Heart left ventricle (tissue), 16 donors: Measurements from ENCODE around the gene FCMR. TPM values are rescaled to one million over a fixed set of nuclear protein-coding genes. Genes with fewer than 3 reads are reported as not detected.

Experiments
- ATAC-seq, 4 donors: fragments of 200-7000 bp; cut with Tn5 transposase; one replicate each; pipeline ENCODE4 v1.9.1; 2020 to 2022; ENCODE audit warnings: moderate library complexity in 4 of 4, mild to moderate bottlenecking in 3 of 4, moderate number of reproducible peaks in 1 of 4
- DNase-seq, 5 donors: peaks; one replicate each; pipeline ENCODE4 v3.0.0-alpha.2; 2020
- H3K27ac ChIP-seq, 12 donors: fragments of 200-600 bp; sonication (generic) in 4 of 12; one replicate each; pipeline versions ENCODE4 v1.5.0 to v1.8.0; 2016 to 2022; ENCODE audit warnings: mild to moderate bottlenecking in 2 of 12
- H3K27me3 ChIP-seq, 9 donors: fragments of 200-600 bp; sonication (generic) in 2 of 9; one replicate each; pipeline versions ENCODE4 v1.5.1 to v1.8.0; 2016 to 2022; ENCODE audit warnings: mild to moderate bottlenecking in 3 of 9
- H3K36me3 ChIP-seq, 9 donors: fragments of 200-600 bp; sonication (generic) in 2 of 9; one replicate each; pipeline versions ENCODE4 v1.5.0 to v1.8.0; 2018 to 2022; ENCODE audit warnings: mild to moderate bottlenecking in 2 of 9
- H3K4me1 ChIP-seq, 12 donors: fragments of 200-600 bp; sonication (generic) in 4 of 12; one replicate each; pipeline versions ENCODE4 v1.5.0 to v1.8.0; 2016 to 2022; ENCODE audit warnings: mild to moderate bottlenecking in 3 of 12
- H3K4me3 ChIP-seq, 12 donors: fragments of 200-600 bp; sonication (generic) in 4 of 12; one replicate each; pipeline versions ENCODE4 v1.5.0 to v1.8.0; 2017 to 2022; ENCODE audit warnings: mild to moderate bottlenecking in 9 of 12, moderate library complexity in 4 of 12
- H3K9me3 ChIP-seq, 12 donors: fragments of 200-600 bp; sonication (generic) in 4 of 12; one replicate each; pipeline versions ENCODE4 v1.5.0 to v1.8.0; 2016 to 2022; ENCODE audit warnings: mild to moderate bottlenecking in 1 of 12
- POLR2A ChIP-seq, 2 donors: fragments of 450-650 bp; IDR thresholded peaks; one replicate each; pipeline ENCODE4 v1.6.1; 2017; ENCODE audit warnings: antibody characterized with exemption in 2 of 2, mild to moderate bottlenecking in 2 of 2, moderate library complexity in 2 of 2
- WGBS, 4 donors: extraction: QIAGEN DNeasy Blood & Tissue Kit in 2 of 4; methylation state at CpG; one replicate each; pipeline versions ENCODE4 v1.1.5 to v1.1.7; 2013 to 2018; 5-methylcytosine and 5-hydroxymethylcytosine counted together
- intact Hi-C, 10 donors: fragments of 100-400 bp; cut with DNase I; formaldehyde crosslinking; loops; one replicate each; pipeline versions ENCODE4 v1.11.1 to v1.14.2; 2022
- polyA plus RNA-seq, 2 donors: library from polyadenylated mRNA; stranded (reverse); fragments of 200-250 nt; gene quantifications; one replicate each; pipeline ENCODE4 v1.2.3, GENCODE V29; 2013
- total RNA-seq, 9 donors: library from RNA; depleted of rRNA in 2 of 9; stranded (reverse); fragments of >200 nt in 2 of 9; fragmentation: NEBNext Ultra II Directional in 3 of 9; extraction: Animal tissue kit (Norgen Biotek cat#: 25700) in 3 of 9; gene quantifications; one replicate each; pipeline versions ENCODE4 v1.1.0 to v1.2.4, GENCODE V29; 2016 to 2023
- TF ChIP-seq, protein P1 (sequence below), 12 donors: fragments of 200-600 bp; sonication (generic) in 4 of 12; IDR thresholded peaks; one replicate each; pipeline versions ENCODE4 v1.5.0 to v1.8.0; 2018 to 2022; ENCODE audit warnings: antibody characterized with exemption in 12 of 12, mild to moderate bottlenecking in 5 of 12
- donor health status: ischemic (EF 13 %, LVEDD 7.1; RV severe dilation, severe dysfunction).
- donor health status: healthy with polysubstance abuse.
- donor health status: DM: no; HTN: yes; CAD: no.
- donor health status: DM: no; HTN: no; CAD: no.
- donor health status: ischemic (EF 25% LVEDD 6.9; RV normal size, moderate dysfunction).
- donor health status: ischemic (EF 25% LVEDD 5.7; RV mildly dilated, moderate dysfunction).
- donor health status: healthy.
- donor health status: DM: yes; HTN: yes; CAD: no.
- donor health status: ischemic (EF 35%, LVEDD 5.7; RV mildly dilated, moderate dysfunction).
- donor health status: nonischemic (EF 11% LVEDD 7.7; RV severe dilation, severe dysfunction).
- donor health status: DM: yes; HTN: yes; CAD: no.
- donor health status: PGD.
- donor health status: ischemic (EF 29% LVEDD 5.4; RV normal size, mild dysfunction).
- donor health status: nonischemic (EF 23%, LVEDD 6.1; RV moderate dilation, normal function).

FCMR gene
- total and polyA plus RNA-seq, 11 donors, result 0.99 to 16.3 (median 3.2) TPM

DNA sequence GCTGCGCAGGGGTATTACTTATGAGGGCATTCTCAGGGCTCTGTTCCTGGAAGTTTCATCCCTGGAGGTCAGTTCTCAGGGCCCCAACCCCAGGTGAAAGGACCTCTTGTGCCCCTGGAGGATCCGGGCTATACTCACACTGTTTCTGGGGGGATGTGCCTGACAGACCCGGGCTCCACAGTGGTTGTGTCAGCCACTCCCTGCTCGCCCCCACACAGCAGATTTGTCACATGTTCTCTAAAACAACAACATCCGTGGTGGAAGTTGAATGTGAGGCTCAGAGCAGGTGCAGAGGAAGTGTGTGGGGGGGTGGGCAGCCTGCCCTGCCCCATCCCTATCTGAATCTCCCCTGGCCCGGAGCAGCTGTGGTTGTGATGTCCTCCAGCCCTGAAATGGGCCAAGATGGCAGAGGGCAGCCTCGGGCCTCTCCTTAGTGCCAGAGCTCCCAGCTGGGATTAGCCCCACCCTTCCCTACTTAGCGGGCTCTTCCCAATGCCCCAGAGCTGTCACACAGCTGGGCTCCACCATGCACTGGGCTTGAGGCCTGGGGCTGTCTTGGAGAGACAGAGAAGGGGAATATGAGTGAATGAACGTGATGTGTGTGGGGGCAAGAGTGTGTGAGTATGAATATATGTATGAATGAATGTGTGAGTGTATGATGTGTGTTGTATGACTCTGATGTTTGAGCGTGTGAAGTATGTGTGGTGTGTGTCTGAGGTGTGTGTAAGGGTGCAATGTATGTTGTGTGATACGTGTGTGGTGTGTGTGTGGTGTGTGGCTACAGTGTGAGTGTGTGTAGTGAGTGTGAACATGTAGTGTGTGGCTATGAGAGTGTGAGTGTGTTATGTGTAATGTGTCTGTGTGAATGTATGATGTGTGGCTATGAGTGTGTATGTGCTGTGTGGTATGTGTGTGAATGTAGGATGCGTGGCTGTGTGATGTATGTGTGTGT lies 1.5 kb upstream of the FCMR start:
- H3K9me3 ChIP-seq, result no peaks in the 10 kb centered on the region
- H3K27ac ChIP-seq, result peak overlapping the region in 2 of 12 donors; percentile 48 to 84
- intact Hi-C loops, result no loop called here
- H3K36me3 ChIP-seq, result no peaks in the 10 kb centered on the region
- H3K4me1 ChIP-seq, result peaks cover 0 to 46% (median 1%) of the 10 kb centered on the region in 12 donors
- TF ChIP-seq POLR2A (IDR thresholded peaks at IDR 0.05), result no peak
- TF ChIP-seq, protein P1, sequence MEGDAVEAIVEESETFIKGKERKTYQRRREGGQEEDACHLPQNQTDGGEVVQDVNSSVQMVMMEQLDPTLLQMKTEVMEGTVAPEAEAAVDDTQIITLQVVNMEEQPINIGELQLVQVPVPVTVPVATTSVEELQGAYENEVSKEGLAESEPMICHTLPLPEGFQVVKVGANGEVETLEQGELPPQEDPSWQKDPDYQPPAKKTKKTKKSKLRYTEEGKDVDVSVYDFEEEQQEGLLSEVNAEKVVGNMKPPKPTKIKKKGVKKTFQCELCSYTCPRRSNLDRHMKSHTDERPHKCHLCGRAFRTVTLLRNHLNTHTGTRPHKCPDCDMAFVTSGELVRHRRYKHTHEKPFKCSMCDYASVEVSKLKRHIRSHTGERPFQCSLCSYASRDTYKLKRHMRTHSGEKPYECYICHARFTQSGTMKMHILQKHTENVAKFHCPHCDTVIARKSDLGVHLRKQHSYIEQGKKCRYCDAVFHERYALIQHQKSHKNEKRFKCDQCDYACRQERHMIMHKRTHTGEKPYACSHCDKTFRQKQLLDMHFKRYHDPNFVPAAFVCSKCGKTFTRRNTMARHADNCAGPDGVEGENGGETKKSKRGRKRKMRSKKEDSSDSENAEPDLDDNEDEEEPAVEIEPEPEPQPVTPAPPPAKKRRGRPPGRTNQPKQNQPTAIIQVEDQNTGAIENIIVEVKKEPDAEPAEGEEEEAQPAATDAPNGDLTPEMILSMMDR (IDR thresholded peaks at IDR 0.05), result no peak
- peak overlapping the region in 1 of 12 donors; percentile 53 for H3K4me3 ChIP-seq
- DNase-seq, result peak in 2 of 5 donors; percentile 23 to 24
- peak in 2 of 4 donors; percentile 4 to 39 for ATAC-seq
- H3K27me3 ChIP-seq, result no peaks in the 10 kb centered on the region
- 65 to 73% (median 68%) methylated on average over 12 of the region's 12 CpGs for WGBS, 4 donors

DNA sequence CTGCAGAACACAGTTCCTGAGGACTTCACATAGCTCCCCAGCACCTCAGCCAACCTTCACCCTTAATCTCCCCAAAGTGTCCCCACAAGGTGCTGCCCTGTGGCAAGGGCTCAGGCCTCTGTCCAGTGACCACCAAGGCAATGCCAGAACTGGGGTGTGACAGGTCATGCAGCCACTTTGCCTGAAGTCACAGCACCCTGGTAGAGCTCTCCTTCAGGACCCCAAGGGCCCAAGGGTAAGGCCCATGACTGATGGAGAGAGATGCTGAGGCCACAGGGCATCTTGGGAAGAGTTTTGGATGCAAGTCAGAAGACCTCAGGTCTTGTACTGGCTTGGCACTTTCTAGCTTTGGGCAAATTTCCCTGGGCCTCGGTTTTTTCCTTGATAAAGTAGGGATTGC lies 783 bp upstream of the FCMR start:
- Histone ChIP-seq H3K9me3 (no peaks in the 10 kb centered on the region), H3K4me3 (peak overlapping the region in 1 of 12 donors; percentile 53), H3K36me3 (no peaks in the 10 kb centered on the region), H3K27ac (peak overlapping the region in 6 of 12 donors; percentile 39 to 84 (median 50)), H3K27me3 (no peaks in the 10 kb centered on the region), H3K4me1 (peaks cover 0 to 46% (median 1%) of the 10 kb centered on the region in 12 donors)
- intact Hi-C loops, result no loop called here
- TF ChIP-seq, protein P1 (IDR thresholded peaks at IDR 0.05), result no peak
- TF ChIP-seq POLR2A (IDR thresholded peaks at IDR 0.05), result no peak
- DNase-seq (no peak), ATAC-seq (no peak)
- 71 to 84% (median 78%) methylated on average over 1 of the region's 1 CpG for WGBS, 4 donors

- WGBS, 4 donors, result 72 to 77% (median 74%) methylated on average over 3 of the region's 3 CpGs
- Histone ChIP-seq H3K4me3 (peak overlapping the region in 1 of 12 donors; percentile 1), H3K27ac (no peak overlapping the region), H3K36me3 (no peaks in the 10 kb centered on the region), H3K9me3 (no peaks in the 10 kb centered on the region), H3K27me3 (peaks cover 0 to 5% (median 0%) of the 10 kb centered on the region in 9 donors), H3K4me1 (peaks cover 0 to 26% (median 0%) of the 10 kb centered on the region in 12 donors)
- DNase-seq (no peak), ATAC-seq (no peak)
- TF ChIP-seq, protein P1 (IDR thresholded peaks at IDR 0.05), result no peak
- no peak for TF ChIP-seq POLR2A (IDR thresholded peaks at IDR 0.05)
- intact Hi-C loops, result loop anchor here in 4 of 10 donors (10.0 kb wide), 4 partner anchors 113 to 433 kb away; no protein-coding TSS in a partner anchor
These were observed 3.7 kb downstream of the FCMR start for GRCh38 chr1:206918076-206918475.
